Measurements from ENCODE around the gene GPN3. TPM values are rescaled to one million over a fixed set of nuclear protein-coding genes. Genes with fewer than 3 reads are reported as not detected.

The GPN3 gene
- 13.8 and 14.0 TPM in 2 replicates for total RNA-seq

DNA sequence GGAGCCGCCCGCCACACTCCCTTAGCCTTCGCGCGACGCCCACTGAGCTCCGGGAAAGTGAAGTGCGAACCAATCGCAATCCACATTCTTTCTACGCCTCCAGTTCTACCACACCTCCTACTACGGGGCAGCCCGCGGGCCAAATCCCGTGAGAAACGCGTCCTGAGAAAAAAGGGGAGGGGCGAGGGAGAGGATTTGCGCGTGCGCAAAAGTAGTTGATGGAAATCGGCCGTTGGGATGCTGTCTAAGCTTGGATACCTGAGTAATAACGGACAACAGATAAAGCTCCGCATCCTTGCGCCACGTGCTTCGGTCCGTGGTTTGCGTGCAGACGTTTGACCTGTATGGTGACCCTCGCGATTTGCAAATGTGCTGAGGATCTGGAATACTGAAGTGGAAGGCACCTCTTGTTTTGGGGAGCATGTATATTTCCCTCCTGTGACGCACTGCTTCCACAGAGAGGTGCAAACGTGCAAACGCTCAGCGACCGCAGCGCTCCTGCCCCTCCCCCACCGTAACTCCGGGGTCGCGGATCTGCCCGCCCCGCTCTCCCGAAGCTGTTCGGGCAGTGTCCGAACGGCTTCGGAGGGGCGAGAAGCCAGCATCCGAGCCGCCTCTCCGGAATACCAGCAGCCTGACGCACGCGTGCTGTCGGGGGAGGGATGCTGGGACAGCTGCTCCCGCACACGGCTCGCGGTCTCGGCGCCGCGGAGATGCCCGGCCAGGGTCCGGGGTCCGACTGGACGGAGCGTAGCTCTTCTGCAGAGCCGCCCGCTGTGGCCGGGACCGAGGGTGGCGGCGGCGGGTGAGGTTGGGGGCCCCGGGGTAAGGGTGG is at the start of gene GPN3, which contains the start of gene FAM216A:
TSS of gene GPN3 (minus strand) at position 44 of the 835 bp plus-strand sequence. CDS start 54 bp downstream, outside the sequence.
TSS of gene FAM216A (plus strand) at position 632 of the 835 bp plus-strand sequence. CDS start at position 663, 31 bp downstream.

DNA sequence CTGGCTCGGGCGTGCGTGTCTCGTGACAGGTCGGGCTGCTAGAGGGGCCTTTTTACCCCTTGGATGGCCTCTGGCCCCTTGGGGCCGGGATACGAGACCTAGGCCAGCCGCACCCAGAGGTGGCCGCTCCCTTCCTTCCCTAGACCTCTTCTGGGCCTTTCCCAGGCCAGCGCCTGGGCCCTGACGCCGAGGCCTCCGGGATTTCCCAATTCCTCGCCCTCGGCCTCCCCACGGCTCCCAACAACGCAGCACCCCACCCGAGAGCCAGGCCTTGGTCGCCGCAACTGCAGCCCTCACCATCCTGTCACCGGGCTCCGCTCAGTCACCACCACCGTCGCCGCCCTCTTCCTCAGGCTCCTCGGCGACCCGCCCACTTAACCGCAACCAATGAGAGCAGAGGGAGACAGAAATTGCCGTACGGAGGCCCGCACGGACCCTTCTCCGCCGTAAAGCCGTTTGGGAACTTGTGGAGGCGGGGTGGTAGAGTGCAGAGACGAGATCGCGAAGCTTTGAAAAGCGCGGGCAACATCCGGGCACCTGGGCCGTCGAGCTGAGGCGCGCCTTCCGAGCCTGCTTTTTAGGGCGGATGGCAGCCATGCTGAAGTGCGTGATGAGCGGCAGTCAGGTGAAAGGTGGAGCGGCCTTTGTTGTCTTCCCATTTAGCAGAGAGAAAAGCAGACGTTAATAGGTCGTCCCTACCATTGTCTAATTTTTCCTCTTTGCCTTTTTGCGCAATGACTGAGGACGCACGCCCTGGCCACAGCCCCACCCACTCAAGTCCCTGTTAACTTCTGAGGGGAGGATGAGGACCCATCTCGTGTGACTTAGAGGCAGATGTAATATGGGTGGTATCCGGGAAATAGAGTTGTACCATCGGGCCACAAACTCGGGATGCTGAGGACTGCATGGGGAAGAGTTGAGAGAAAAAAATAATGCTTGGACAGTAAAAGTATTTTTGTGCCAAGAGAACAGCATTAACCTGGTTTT is 34.0 kb upstream of the GPN3 start, which contains the start of the genes RAD9B and VPS29:
TSS of gene RAD9B (plus strand) at position 580 of the 987 bp plus-strand sequence. CDS start at position 587, 7 bp downstream.
TSS of gene VPS29 (minus strand) at position 360 of the 987 bp plus-strand sequence. CDS start at position 300, 60 bp downstream.

DNA sequence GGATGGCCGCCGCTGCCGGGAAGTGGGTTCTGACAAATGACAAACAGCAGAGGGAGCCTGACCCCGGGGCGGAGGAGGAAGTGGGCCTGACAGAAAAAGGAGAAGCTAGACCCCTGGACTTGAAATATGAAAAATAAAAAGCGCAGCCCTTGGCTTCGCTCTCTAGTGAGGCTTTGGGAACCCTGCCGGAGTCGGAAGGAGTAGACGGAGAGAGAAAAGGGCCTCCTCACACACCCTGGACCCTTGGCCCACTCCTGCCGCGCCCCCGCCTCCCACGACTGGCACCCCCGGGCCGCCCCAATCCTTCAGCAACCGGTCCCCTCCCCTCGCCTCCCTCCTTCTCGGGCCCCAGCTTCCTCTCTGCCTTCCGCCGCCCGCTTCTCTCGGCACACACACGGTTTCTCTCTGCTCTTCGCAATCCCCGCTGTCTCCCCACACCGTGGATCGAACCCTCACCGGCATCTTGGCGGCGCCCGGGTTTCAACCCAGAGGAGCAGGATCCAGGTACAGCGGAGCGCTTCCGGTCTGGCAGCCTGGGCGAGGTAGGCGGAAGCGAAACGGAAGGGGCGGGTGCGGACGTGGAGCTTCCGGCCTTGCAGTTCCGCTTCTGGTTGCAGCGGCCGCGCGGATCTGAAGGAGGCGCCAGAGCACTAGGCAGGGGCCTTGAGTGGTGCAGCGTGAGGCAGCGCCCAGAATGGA is 18.1 kb downstream of the GPN3 start, which contains the start of gene ARPC3:
TSS of gene ARPC3 (minus strand) at position 539 of the 699 bp plus-strand sequence. CDS start at position 462, 77 bp downstream.

DNA sequence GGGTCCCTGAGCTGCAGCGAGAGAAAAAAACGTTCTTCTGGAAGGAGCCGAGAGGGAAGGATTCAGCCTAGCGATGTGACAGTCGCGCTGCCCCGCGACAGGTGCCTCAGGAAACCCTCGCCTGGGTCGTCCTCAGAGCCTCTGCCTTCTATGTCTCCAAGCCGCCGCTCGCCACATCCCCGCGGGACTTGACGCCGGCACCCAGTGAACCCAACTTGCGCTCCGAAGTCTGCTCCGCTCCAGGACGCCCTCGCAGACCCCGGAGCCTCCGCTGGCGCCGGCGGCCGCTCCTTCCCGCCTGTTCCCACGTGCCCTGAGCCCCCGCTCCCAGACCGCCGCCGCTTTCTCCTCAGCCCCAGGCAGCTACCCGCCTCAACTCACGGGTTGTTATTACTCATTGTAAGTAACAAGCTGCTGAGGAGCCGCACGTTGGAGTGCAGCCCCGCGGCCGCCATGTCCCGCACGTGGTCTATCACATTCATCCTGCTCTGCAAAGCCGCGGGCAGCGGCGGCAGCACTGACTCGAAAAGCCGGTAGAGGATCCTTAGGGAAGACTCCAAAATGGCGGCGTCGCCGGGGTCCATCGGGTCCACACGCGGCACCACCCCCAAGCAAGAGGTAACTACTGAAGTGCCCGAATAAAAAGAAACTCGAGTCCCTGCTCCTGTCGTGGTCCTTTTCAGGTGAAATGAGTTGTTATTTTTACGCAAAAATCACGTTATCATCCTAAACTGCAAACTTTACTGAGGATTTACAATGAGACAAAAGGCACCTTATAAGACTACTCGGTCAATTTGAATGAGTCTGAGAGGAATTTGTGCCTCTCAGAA is 64.7 kb downstream of the GPN3 start, which contains the start of gene ANAPC7:
TSS of gene ANAPC7 (minus strand) at position 563 of the 830 bp plus-strand sequence. CDS start at position 482, 81 bp downstream.

Other genes starting within 250 kb of the GPN3 start
- gene ATP2A2, start 187.0 kb downstream of the GPN3 start, total RNA-seq: 102 and 105 TPM in 2 replicates
- 27.5 and 38.0 TPM in 2 replicates for gene ANAPC7, start 64.5 kb downstream of the GPN3 start, total RNA-seq
- gene ARPC3, start 17.9 kb downstream of the GPN3 start, total RNA-seq: 215 and 240 TPM in 2 replicates
- gene FAM216A, start 588 bp upstream of the GPN3 start, total RNA-seq: 5.6 and 9.3 TPM in 2 replicates
- gene VPS29, start 33.9 kb upstream of the GPN3 start, total RNA-seq: 66.3 and 71.3 TPM in 2 replicates
- gene RAD9B, start 34.1 kb upstream of the GPN3 start, total RNA-seq: 0.11 and 0.43 TPM in 2 replicates
- 7.7 and 8.6 TPM in 2 replicates for gene PPTC7, start 115.1 kb upstream of the GPN3 start, total RNA-seq
- 7.6 and 13.3 TPM in 2 replicates for gene TCTN1, start 145.9 kb upstream of the GPN3 start, total RNA-seq
- gene HVCN1, start 220.9 kb upstream of the GPN3 start, total RNA-seq: 4.9 and 5.6 TPM in 2 replicates

All from dermis lymphatic vessel endothelial cell (primary cell).